Astrocyte of the spinal cord (primary cell): ENCODE measurements around the gene NUDT14.

Experiments
- DNase-seq: peaks from one replicate; pipeline ENCODE4 v3.0.0; 2011; ENCODE audit warnings: low read depth, low spot score
- H3K4me3 ChIP-seq: 2 replicates; pipeline ENCODE4 v1.5.1; 2011; ENCODE audit warnings: low read depth, mild to moderate bottlenecking, low read length, moderate library complexity
- in situ Hi-C: cut with HindIII; loops from 2 replicates; pipeline ENCODE4 v1.10.0; 2017; ENCODE audit warnings: low sequenced_read_pairs
- TF ChIP-seq, protein P1 (sequence below): IDR thresholded peaks from 2 replicates; pipeline ENCODE4 v1.5.1; 2012; ENCODE audit warnings: low read depth, mild to moderate bottlenecking, low read length, inconsistent platforms

The NUDT14 gene

DNA sequence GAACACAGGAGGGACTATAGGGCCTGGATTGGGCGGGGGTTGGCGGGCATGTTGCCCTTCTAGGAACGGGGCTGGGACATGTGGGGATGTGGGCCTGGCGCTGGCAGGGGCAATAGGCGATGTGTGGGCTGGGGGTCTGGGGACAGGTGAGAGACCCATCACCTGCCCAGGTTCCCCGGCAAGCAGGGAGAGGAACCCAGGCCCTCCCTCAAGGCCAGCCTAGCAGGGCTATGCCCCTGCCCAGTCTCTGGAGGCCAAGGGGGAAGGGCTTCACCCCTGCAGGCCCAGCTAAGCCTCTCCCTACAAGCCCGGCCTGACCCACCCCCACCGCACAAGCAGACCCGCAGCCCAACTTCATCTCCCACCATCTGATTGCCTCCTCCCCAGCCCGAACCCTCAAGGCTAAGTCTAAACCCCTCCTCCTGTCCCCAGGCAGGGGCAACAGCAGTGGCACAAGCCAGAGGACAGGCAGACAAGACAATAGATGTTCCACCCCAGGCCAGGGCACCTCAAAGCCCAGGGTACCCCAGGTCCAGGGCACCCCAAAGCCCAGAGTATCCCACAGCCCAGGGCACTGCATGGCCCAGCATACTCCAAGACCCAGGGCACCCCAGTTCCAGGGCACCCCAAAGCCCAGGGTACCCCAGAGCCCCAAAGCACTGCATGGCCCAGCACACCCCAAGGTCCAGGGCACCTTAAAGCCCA, 19.0 kb downstream of the NUDT14 start:
- DNase-seq: no peak
- H3K4me3 ChIP-seq: no peak overlapping the region
- in situ Hi-C loops: no loop called here
- TF ChIP-seq, protein P1, sequence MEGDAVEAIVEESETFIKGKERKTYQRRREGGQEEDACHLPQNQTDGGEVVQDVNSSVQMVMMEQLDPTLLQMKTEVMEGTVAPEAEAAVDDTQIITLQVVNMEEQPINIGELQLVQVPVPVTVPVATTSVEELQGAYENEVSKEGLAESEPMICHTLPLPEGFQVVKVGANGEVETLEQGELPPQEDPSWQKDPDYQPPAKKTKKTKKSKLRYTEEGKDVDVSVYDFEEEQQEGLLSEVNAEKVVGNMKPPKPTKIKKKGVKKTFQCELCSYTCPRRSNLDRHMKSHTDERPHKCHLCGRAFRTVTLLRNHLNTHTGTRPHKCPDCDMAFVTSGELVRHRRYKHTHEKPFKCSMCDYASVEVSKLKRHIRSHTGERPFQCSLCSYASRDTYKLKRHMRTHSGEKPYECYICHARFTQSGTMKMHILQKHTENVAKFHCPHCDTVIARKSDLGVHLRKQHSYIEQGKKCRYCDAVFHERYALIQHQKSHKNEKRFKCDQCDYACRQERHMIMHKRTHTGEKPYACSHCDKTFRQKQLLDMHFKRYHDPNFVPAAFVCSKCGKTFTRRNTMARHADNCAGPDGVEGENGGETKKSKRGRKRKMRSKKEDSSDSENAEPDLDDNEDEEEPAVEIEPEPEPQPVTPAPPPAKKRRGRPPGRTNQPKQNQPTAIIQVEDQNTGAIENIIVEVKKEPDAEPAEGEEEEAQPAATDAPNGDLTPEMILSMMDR: no peak

DNA sequence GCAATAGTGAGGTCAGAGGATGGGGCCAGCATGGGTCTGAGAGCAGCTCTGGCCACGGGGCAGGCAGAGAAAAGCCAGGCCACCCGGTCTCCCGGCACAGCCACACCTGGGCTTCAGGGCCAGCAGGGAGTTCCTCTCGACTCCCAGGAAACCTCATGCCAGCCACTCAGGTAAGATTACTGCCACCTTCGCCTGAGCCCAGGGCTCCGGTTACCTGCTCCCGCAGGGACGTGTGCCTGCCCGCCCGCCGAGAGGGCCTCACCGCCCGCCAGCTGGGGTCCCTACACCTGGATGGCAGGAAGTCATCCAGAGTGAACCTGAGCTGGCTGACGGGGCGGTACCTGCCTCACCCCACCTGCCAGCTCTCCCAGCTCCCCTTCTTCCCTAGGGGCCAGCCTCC, 19.8 kb downstream of the NUDT14 start:
- in situ Hi-C loops: no loop called here

DNA sequence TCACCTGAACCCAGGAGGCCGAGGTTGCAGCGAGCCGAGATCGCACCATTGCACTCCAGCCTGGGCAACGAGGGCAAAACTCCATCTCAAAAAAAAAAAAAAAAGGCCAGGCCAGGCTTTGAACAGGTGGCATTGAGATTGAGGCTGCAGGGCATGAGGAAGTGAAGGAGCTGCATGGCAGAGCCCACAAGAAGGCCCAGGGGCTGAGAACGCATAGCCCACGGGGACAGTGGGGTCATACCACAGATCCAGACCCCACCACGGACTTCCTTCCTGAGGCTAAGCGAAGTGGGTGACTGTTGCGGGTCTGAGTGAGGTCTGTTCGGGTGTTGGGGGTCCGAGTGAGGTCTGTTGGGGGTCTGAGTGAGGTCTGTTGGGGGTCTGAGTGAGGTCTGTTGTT, 20.3 kb downstream of the NUDT14 start:
- DNase-seq: no peak
- no peak overlapping the region for H3K4me3 ChIP-seq
- TF ChIP-seq, protein P1: no peak
- in situ Hi-C loops: no loop called here

More for the DNA sequence above, 19.8 kb downstream of the NUDT14 start:
- no peak for DNase-seq
- TF ChIP-seq, protein P1: no peak
- no peak overlapping the region for H3K4me3 ChIP-seq

DNA sequence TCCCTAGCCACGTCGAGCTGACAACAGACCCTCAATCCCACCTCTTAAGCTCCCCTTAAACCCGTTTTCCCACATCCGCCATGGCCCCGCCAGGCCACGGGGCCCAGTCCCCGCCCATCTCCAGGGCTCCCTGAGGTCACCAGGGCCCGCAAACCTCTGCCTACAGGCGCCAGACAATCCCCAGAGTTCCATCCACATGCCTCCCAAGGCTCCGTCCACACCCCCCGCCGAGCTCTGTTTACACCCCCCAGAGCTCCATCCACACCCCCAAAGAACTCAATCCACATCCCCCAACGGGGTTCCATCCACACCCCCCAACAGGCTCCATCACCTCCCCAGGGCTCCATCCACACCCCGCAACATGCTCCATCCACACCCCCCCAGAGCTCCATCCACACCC, 21.8 kb downstream of the NUDT14 start:
- no peak for DNase-seq
- TF ChIP-seq, protein P1: no peak
- no peak overlapping the region for H3K4me3 ChIP-seq
- in situ Hi-C loops: no loop called here

DNA sequence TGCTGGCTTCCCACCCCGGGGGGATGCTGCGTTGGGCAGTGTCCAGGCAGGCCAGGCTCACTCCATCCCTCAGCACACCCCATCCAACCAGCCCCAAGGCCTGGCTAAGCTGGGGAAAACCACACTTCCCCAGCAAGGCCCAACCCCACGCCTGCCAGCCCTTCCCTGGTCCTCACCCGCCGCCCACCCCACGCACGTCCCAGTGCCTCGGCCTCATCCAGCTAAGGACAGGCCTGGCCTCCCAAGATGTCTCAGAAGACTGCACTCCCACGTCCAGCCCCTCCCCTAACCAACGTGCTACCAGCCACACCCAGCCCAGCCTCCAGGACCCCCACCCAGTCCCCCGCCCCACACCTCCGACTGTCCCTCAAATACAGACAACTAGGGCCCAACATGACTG, 22.3 kb downstream of the NUDT14 start:
- in situ Hi-C loops: no loop called here
- H3K4me3 ChIP-seq: no peak overlapping the region
- no peak for DNase-seq
- TF ChIP-seq, protein P1: no peak

DNA sequence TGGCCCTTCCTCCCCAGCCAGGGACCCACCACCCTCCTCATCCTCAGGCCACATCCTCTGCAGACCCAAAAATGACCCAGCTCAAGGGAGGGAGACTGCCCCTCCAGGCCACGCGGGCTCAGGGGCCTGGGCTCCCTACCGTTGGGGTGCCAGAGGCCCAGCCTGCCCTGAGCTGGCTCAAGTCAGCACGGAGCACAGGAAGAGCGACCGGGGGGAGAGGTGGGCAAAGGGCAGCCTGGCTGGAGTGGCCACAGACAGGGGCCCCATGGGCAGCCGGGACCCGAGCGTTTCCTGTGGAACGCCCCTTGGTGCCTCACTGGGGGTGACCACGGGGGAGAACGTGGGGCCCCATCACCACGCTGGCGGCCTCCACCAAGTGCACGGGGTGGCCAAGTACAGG, 23.2 kb downstream of the NUDT14 start:
- DNase-seq: no peak
- TF ChIP-seq, protein P1: no peak
- no peak overlapping the region for H3K4me3 ChIP-seq
- in situ Hi-C loops: no loop called here
